Upper lobe of right lung (tissue), 1 donor: ENCODE results near the gene SAT2. TPM values are rescaled to one million over a fixed set of nuclear protein-coding genes. Genes with fewer than 3 reads are reported as not detected.

Experiments used
- ATAC-seq: fragments of 200-7000 bp; cut with Tn5 transposase; one replicate; pipeline ENCODE4 v1.9.1; 2020; ENCODE audit warnings: mild to moderate bottlenecking, moderate library complexity
- DNase-seq: peaks from one replicate; pipeline ENCODE4 v3.0.0-alpha.2; 2020
- H3K27ac ChIP-seq: fragments of 200-600 bp; one replicate; pipeline ENCODE4 v1.8.0; 2022
- H3K27me3 ChIP-seq: fragments of 200-600 bp; one replicate; pipeline ENCODE4 v1.8.0; 2022; ENCODE audit warnings: mild to moderate bottlenecking
- H3K36me3 ChIP-seq: fragments of 200-600 bp; one replicate; pipeline ENCODE4 v1.8.0; 2022
- H3K4me1 ChIP-seq: fragments of 200-600 bp; one replicate; pipeline ENCODE4 v1.8.0; 2022
- H3K4me3 ChIP-seq: fragments of 200-600 bp; one replicate; pipeline ENCODE4 v1.8.0; 2022; ENCODE audit warnings: mild to moderate bottlenecking
- H3K9me3 ChIP-seq: fragments of 200-600 bp; one replicate; pipeline ENCODE4 v1.8.0; 2022
- intact Hi-C: fragments of 100-400 bp; cut with DNase I; formaldehyde crosslinking; loops from one replicate; pipeline ENCODE4 v1.11.0; 2022
- total RNA-seq: library from RNA; stranded (reverse); fragmentation: NEBNext Ultra II Directional; extraction: Animal tissue kit (Norgen Biotek cat#: 25700); gene quantifications from one replicate; pipeline ENCODE4 v1.2.1, GENCODE V29; 2021
- TF ChIP-seq, protein P1 (sequence below): fragments of 200-600 bp; IDR thresholded peaks from one replicate; pipeline ENCODE4 v1.8.0; 2022; ENCODE audit warnings: antibody characterized with exemption
- donor health status: DM: no; HTN: yes; CAD: no; lungs with severe emphysema.

The SAT2 gene
- total RNA-seq, 1 donor from 2014 or later: 81.7 TPM

DNA sequence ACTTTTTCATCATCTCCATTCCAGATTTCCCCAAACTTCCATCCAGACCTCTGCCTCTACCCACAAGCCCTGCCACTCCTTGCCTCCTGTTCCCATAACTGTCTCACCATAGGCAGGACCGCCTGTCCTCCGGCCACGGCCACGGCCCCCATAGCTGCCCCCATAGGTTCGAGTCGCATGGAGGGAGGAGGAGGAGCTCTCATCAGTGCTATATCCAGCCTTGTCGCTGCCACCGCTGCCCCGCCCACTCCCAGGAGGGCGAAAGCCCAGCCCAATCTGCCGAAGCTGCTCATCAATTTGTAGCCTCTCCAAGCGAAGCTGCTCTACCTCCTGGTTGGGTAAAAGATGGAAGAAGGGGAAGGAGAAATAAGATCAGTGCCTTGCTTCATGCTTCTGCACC lies 34.3 kb downstream of the SAT2 start:
- DNase-seq (no peak), ATAC-seq (no peak)
- TF ChIP-seq, protein P1, sequence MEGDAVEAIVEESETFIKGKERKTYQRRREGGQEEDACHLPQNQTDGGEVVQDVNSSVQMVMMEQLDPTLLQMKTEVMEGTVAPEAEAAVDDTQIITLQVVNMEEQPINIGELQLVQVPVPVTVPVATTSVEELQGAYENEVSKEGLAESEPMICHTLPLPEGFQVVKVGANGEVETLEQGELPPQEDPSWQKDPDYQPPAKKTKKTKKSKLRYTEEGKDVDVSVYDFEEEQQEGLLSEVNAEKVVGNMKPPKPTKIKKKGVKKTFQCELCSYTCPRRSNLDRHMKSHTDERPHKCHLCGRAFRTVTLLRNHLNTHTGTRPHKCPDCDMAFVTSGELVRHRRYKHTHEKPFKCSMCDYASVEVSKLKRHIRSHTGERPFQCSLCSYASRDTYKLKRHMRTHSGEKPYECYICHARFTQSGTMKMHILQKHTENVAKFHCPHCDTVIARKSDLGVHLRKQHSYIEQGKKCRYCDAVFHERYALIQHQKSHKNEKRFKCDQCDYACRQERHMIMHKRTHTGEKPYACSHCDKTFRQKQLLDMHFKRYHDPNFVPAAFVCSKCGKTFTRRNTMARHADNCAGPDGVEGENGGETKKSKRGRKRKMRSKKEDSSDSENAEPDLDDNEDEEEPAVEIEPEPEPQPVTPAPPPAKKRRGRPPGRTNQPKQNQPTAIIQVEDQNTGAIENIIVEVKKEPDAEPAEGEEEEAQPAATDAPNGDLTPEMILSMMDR: no peak
- no peak overlapping the region for H3K4me3 ChIP-seq
- H3K4me1 ChIP-seq: peaks cover 4% of the 10 kb centered on the region
- H3K27me3 ChIP-seq: no peaks in the 10 kb centered on the region
- H3K36me3 ChIP-seq: peaks cover 75% of the 10 kb centered on the region
- intact Hi-C loops: no loop called here
- no peak overlapping the region for H3K27ac ChIP-seq
- no peaks in the 10 kb centered on the region for H3K9me3 ChIP-seq

DNA sequence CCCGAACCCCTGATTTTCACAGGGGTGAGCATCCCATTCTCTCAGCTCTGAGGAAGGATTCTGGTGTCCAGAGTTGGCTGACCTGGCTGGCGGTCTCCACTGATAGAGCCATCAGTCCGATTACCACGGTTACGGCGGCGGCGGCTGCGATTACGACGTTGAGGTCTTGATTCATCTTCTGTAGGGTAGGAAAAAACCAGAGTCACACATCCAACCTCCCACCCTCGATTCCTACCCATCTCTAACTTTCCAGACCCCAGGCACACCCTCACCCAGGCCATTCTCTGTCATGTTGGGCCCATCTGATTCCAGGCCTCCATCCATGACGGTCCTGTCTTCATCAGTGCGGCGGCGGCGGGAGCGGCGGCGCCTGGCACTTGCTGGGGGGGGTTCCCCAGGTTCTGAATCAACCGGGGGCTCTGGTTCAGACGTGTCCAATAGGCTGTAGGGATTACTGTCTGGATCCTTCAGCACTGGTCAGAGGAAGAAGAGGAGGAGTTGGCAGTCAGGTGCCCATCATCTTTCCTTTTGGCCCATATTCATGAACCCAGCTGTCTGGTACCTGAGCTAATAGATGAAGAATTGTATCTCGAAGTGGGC lies 35.1 kb downstream of the SAT2 start:
- H3K4me3 ChIP-seq: no peak overlapping the region
- peaks cover 74% of the 10 kb centered on the region for H3K36me3 ChIP-seq
- no peak for ATAC-seq
- H3K4me1 ChIP-seq: peaks cover 4% of the 10 kb centered on the region
- no peak overlapping the region for H3K27ac ChIP-seq
- DNase-seq: no peak
- TF ChIP-seq, protein P1: no peak
- H3K27me3 ChIP-seq: no peaks in the 10 kb centered on the region
- no peaks in the 10 kb centered on the region for H3K9me3 ChIP-seq
- intact Hi-C loops: no loop called here

DNA sequence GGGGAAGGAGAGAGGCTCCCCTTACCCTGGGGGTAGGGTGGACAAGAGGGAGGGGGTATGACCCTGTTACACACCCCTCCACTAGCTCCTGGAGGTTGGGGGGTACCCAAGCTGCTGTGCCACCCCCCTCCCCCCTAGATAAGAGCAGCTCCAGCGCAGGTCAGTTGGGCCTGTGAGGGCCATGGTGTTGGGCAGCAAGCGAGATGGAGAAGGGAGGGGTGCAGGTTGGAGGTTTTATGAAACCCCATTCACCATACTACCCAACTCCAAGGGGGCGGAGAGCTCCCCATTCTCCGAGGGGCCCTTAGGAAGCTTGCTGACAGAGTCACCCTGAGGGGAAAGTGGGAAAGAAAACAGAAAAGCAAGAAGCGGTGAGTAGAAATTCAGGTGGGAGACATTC lies 36.0 kb downstream of the SAT2 start:
- Histone ChIP-seq H3K4me1 (peaks cover 4% of the 10 kb centered on the region), H3K4me3 (no peak overlapping the region), H3K9me3 (no peaks in the 10 kb centered on the region), H3K27ac (no peak overlapping the region), H3K27me3 (no peaks in the 10 kb centered on the region), H3K36me3 (peaks cover 71% of the 10 kb centered on the region)
- ATAC-seq (no peak), DNase-seq (no peak)
- intact Hi-C loops: no loop called here
- TF ChIP-seq, protein P1: no peak

DNA sequence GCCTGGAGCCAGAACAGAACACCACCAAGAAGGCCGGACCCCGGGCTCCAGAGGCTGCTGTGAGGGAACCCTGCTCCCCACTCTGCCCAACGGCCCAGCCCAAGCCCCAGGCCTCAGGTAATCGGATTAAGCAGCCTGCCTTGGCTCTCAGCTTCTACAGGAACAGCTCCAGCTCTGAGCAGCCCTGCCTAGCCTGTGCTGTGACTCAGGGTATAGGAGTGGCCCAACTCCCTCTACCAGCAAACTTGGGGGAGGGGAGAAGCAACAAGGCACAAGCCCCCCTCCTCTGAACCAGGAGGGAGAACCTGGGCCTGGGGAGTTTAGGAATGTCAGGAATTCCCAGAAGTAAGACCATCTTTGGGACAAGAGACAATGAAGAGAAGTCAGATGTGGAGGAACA lies 36.9 kb downstream of the SAT2 start:
- Histone ChIP-seq H3K36me3 (peaks cover 63% of the 10 kb centered on the region), H3K9me3 (no peaks in the 10 kb centered on the region), H3K27me3 (no peaks in the 10 kb centered on the region), H3K27ac (no peak overlapping the region), H3K4me1 (peaks cover 4% of the 10 kb centered on the region), H3K4me3 (no peak overlapping the region)
- ATAC-seq (no peak), DNase-seq (no peak)
- intact Hi-C loops: no loop called here
- TF ChIP-seq, protein P1: no peak

DNA sequence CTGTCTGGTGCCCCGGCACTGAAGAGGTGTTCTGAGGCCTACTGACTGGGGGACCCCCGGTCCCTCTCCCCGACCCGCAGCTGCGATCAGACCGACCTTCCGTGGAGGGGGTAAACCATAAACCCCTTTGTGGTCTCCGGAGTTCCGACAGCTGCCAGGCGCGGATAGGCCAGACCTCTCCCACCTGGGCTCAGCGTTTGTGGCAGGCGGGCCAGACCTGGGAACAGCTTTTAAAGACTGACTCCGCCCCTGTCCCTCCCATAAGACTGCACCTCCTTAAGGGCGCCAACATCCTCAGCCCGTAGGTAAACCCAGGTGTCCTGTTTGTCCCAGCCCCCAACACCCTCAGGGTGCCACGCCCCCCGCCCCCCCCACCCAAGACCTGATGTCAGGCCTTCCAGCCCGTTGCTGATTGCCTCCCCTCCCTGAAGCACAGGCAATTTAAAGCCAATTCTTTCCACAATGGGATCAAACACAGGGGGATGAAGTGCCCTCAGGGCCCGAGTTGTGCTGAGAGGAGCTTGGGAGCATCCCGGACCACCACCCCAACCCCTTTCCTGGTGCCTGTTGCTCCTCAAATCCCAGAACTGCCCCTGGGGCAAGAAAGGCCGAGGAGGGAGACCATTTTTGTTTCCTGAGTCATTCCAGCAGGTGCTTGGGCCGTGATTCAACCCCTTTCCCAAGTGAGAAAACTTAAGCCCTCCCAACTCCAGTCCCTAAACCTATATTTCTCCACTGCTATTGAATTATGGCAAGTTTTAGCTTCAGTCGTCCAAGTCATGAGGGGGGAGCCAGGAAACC lies 37.5 kb downstream of the SAT2 start, which contains the start of gene SOX15:
SOX15 (minus strand) TSS at position 204 of the 801 bp plus-strand sequence. CDS start 418 bp downstream, outside the sequence.
- TF ChIP-seq, protein P1: no peak
- Histone ChIP-seq H3K36me3 (peaks cover 56% of the 10 kb centered on the region), H3K4me3 (peak within 1 kb of the TSS; percentile 28), H3K27ac (no peak within 1 kb of the TSS), H3K9me3 (no peaks in the 10 kb centered on the region), H3K27me3 (no peaks in the 10 kb centered on the region), H3K4me1 (peaks cover 9% of the 10 kb centered on the region)
- intact Hi-C loops: no loop called here
- DNase-seq (no peak), ATAC-seq (no peak)
